Central memory CD4-positive, alpha-beta T cell (primary cell): ENCODE data around the gene GRHPR.

Experiments
- DNase-seq: peaks from one replicate; pipeline ENCODE4 v3.0.0; 2022

The GRHPR gene

GRCh38 chr9:37399336-37399735, 23.2 kb upstream of the GRHPR start:
- no peak for DNase-seq

GRCh38 chr9:37404590-37404989, 17.9 kb upstream of the GRHPR start:
- no peak for DNase-seq

- DNase-seq, result no peak
Measured at GRCh38 chr9:37405350-37405749, 17.1 kb upstream of the GRHPR start.

- no peak for DNase-seq
Measured at GRCh38 chr9:37405764-37406380, 16.6 kb upstream of the GRHPR start.

- DNase-seq, result no peak
Measured at GRCh38 chr9:37406603-37407401, 15.7 kb upstream of the GRHPR start.

- DNase-seq, result no peak
Measured at GRCh38 chr9:37407468-37407867, 15.0 kb upstream of the GRHPR start.

- DNase-seq, result peak; percentile 74
Measured at GRCh38 chr9:37408933-37409710, 13.4 kb upstream of the GRHPR start.

- DNase-seq, result no peak
Measured at GRCh38 chr9:37410354-37410861, 12.1 kb upstream of the GRHPR start.

- no peak for DNase-seq
Measured at GRCh38 chr9:37410969-37411785, 11.3 kb upstream of the GRHPR start.

GRCh38 chr9:37412431-37413151, 9.9 kb upstream of the GRHPR start:
- DNase-seq, result no peak

GRCh38 chr9:37413311-37413710, 9.2 kb upstream of the GRHPR start:
- DNase-seq, result no peak

GRCh38 chr9:37414503-37414943, 8.0 kb upstream of the GRHPR start:
- no peak for DNase-seq

- peak; percentile 64 for DNase-seq
Measured at GRCh38 chr9:37415011-37415719, 7.3 kb upstream of the GRHPR start.

- no peak for DNase-seq
Measured at GRCh38 chr9:37417252-37417803, 5.2 kb upstream of the GRHPR start.

GRCh38 chr9:37417857-37418618, 4.5 kb upstream of the GRHPR start:
- no peak for DNase-seq

- DNase-seq, result no peak
Measured at GRCh38 chr9:37419204-37419603, 3.3 kb upstream of the GRHPR start.

- no peak for DNase-seq
Measured at GRCh38 chr9:37420271-37421215, 2.0 kb upstream of the GRHPR start.

- no peak for DNase-seq
Measured at GRCh38 chr9:37421914-37422288, 595 bp upstream of the GRHPR start.

GRCh38 chr9:37423508-37423907, 1.0 kb downstream of the GRHPR start:
- DNase-seq, result no peak
